Measurements from ENCODE around the gene PFKL.
"Not testable (repeated sequence)": the region's sequence is repeated elsewhere in the genome, so short reads cannot be mapped to it uniquely, and the experiment has no call there.

DNA sequence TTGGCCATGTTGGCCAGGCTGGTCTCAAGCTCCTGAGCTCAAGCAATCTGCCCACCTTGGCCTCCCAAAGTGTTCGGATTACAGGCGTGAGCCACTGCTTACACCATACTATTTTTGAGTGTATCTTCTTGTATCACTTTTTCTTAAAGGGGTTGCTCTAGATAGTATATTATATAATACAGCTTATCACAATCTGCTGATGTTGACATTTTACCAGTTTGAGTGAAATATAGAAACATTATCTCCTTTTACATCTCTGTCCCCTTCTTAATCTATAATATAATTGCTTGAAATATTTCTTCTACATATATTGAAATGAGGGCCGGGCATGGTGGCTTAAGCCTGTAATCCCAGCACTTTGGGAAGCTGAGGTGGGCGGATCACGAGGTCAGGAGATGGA, 62.0 kb downstream of the PFKL start:
- TF ChIP-seq POLR2AphosphoS5 (IDR thresholded peaks at IDR 0.05); POLR2A (IDR thresholded peaks at IDR 0.05); EP300 (IDR thresholded peaks at IDR 0.05; ENCODE audit: low read depth): not testable (repeated sequence)
- TF ChIP-seq, protein P1, sequence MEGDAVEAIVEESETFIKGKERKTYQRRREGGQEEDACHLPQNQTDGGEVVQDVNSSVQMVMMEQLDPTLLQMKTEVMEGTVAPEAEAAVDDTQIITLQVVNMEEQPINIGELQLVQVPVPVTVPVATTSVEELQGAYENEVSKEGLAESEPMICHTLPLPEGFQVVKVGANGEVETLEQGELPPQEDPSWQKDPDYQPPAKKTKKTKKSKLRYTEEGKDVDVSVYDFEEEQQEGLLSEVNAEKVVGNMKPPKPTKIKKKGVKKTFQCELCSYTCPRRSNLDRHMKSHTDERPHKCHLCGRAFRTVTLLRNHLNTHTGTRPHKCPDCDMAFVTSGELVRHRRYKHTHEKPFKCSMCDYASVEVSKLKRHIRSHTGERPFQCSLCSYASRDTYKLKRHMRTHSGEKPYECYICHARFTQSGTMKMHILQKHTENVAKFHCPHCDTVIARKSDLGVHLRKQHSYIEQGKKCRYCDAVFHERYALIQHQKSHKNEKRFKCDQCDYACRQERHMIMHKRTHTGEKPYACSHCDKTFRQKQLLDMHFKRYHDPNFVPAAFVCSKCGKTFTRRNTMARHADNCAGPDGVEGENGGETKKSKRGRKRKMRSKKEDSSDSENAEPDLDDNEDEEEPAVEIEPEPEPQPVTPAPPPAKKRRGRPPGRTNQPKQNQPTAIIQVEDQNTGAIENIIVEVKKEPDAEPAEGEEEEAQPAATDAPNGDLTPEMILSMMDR (IDR thresholded peaks at IDR 0.05) = not testable (repeated sequence)
